ENCODE results near the gene SFRP2.

SFRP2 gene

DNA sequence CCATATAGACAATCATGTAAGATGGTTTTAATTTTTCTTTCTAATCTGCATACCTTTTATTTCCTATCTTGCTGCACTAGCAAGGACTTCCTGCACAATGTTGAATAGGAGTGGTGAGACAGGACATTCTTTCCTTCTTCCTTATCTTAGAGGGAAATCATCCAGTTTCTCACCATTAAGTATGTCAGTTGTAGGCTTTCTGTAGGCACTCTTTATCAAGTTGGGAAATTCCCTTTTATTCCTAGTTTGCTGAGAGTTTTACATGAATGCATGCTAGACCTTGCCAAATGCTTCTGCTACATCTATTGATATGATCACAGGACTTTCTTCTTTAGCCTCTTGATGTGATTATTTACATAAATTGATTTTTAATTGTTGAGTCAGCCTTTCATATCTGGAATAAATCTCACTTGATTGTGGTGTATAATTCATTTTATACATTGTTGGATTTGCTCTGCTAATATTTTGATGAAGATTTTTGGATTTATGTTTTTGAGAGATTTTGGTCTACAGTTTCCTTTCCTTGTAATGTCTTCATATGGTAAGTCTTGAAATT, 52.9 kb downstream of the SFRP2 start:
- DNase-seq (ENCODE audit: low read depth in 1 of 2, low spot score in 1 of 2) = no peak
- TF ChIP-seq POLR2AphosphoS5 (IDR thresholded peaks at IDR 0.05; ENCODE audit: low read depth) (no peak), GABPA (IDR thresholded peaks at IDR 0.05; ENCODE audit: low read depth) (no peak), SPI1 (IDR thresholded peaks at IDR 0.05; ENCODE audit: borderline replicate concordance, low read depth) (no peak)
- TF ChIP-seq, protein P1, sequence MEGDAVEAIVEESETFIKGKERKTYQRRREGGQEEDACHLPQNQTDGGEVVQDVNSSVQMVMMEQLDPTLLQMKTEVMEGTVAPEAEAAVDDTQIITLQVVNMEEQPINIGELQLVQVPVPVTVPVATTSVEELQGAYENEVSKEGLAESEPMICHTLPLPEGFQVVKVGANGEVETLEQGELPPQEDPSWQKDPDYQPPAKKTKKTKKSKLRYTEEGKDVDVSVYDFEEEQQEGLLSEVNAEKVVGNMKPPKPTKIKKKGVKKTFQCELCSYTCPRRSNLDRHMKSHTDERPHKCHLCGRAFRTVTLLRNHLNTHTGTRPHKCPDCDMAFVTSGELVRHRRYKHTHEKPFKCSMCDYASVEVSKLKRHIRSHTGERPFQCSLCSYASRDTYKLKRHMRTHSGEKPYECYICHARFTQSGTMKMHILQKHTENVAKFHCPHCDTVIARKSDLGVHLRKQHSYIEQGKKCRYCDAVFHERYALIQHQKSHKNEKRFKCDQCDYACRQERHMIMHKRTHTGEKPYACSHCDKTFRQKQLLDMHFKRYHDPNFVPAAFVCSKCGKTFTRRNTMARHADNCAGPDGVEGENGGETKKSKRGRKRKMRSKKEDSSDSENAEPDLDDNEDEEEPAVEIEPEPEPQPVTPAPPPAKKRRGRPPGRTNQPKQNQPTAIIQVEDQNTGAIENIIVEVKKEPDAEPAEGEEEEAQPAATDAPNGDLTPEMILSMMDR (IDR thresholded peaks at IDR 0.05; ENCODE audit: insufficient read depth, low read length) = no peak
- TF ChIP-seq, protein P2, sequence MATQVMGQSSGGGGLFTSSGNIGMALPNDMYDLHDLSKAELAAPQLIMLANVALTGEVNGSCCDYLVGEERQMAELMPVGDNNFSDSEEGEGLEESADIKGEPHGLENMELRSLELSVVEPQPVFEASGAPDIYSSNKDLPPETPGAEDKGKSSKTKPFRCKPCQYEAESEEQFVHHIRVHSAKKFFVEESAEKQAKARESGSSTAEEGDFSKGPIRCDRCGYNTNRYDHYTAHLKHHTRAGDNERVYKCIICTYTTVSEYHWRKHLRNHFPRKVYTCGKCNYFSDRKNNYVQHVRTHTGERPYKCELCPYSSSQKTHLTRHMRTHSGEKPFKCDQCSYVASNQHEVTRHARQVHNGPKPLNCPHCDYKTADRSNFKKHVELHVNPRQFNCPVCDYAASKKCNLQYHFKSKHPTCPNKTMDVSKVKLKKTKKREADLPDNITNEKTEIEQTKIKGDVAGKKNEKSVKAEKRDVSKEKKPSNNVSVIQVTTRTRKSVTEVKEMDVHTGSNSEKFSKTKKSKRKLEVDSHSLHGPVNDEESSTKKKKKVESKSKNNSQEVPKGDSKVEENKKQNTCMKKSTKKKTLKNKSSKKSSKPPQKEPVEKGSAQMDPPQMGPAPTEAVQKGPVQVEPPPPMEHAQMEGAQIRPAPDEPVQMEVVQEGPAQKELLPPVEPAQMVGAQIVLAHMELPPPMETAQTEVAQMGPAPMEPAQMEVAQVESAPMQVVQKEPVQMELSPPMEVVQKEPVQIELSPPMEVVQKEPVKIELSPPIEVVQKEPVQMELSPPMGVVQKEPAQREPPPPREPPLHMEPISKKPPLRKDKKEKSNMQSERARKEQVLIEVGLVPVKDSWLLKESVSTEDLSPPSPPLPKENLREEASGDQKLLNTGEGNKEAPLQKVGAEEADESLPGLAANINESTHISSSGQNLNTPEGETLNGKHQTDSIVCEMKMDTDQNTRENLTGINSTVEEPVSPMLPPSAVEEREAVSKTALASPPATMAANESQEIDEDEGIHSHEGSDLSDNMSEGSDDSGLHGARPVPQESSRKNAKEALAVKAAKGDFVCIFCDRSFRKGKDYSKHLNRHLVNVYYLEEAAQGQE (IDR thresholded peaks at IDR 0.05; ENCODE audit: insufficient replicate concordance, low read depth) = no peak
- Histone ChIP-seq H3K4me3 (replicated peaks; ENCODE audit: insufficient read depth, low read length) (no peak overlapping the region), H3K27ac (replicated peaks) (no peak overlapping the region), H3K27me3 (ENCODE audit: insufficient read depth, poor library complexity, severe bottlenecking) (no peaks in the 10 kb centered on the region)

DNA sequence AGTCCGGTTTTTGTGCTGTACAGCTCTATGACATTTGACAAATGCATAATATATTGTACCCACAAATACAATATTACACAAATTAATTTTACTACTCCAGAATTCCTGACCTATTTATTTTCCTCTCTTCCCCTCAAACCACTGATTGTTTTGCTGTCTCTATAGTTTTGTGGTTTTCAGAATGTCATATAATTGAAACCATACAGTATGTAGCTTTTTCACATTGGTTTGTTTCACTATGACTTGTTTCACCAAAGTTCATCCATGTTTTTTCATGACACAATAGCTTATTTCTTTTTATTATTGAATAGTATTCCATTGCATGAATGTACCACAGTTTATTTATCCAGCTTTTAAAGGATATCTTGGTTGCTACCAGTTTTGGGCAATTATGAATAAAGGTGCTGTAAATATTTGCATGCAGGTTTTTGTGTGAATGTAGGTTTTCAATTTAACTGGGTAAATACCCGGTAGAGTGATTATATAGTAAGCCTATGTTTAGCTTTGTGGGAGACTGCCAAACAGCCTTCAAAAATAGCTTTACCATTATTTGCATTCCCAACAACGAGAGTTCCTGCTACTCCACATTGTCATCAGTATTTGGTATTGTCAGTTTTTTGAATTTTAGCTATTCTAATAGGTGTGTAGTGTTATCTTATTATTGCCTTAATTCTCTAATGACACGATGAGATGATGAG, 55.0 kb downstream of the SFRP2 start:
- Histone ChIP-seq H3K27ac (replicated peaks) (no peak overlapping the region), H3K4me3 (replicated peaks; ENCODE audit: insufficient read depth, low read length) (no peak overlapping the region), H3K27me3 (ENCODE audit: insufficient read depth, poor library complexity, severe bottlenecking) (no peaks in the 10 kb centered on the region)
- no peak for DNase-seq (ENCODE audit: low read depth in 1 of 2, low spot score in 1 of 2)
- TF ChIP-seq GABPA (IDR thresholded peaks at IDR 0.05; ENCODE audit: low read depth) (no peak), SPI1 (IDR thresholded peaks at IDR 0.05; ENCODE audit: borderline replicate concordance, low read depth) (no peak), POLR2AphosphoS5 (IDR thresholded peaks at IDR 0.05; ENCODE audit: low read depth) (no peak)
- TF ChIP-seq, protein P2 (IDR thresholded peaks at IDR 0.05; ENCODE audit: insufficient replicate concordance, low read depth) = no peak
- TF ChIP-seq, protein P1 (IDR thresholded peaks at IDR 0.05; ENCODE audit: insufficient read depth, low read length) = no peak

DNA sequence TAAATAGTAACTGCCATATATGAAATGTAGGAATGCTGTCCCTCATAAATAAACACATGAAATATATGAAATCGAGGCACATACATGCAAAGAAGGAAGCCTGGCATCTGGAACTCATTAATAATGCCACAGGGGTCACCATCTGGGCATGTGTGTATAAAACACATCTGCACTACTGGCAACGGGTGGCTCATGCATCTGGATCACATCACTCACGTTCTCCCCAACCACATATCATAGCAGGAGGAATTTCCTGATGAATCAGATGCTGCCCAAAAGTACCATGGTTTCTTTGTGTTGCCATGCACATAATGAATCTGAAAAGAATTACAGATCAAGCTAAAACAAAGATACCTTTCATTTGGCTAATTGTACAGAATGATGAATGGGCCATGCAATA, 57.6 kb downstream of the SFRP2 start:
- Histone ChIP-seq H3K27ac (replicated peaks) (no peak overlapping the region), H3K27me3 (ENCODE audit: insufficient read depth, poor library complexity, severe bottlenecking) (no peaks in the 10 kb centered on the region), H3K4me3 (replicated peaks; ENCODE audit: insufficient read depth, low read length) (no peak overlapping the region)
- TF ChIP-seq GABPA (IDR thresholded peaks at IDR 0.05; ENCODE audit: low read depth) = no peak
- TF ChIP-seq, protein P1 (IDR thresholded peaks at IDR 0.05; ENCODE audit: insufficient read depth, low read length) = no peak
- TF ChIP-seq, protein P2 (IDR thresholded peaks at IDR 0.05; ENCODE audit: insufficient replicate concordance, low read depth) = no peak
- DNase-seq (ENCODE audit: low read depth in 1 of 2, low spot score in 1 of 2) = no peak
